DOHH2 (cell line): ENCODE results near the gene EBF3.

ENCODE experiments used
- CTCF ChIP-seq: fragments of 200-600 bp; sonication (generic); IDR thresholded peaks from one replicate; pipeline ENCODE4 v1.5.1; 2014; ENCODE audit warnings: antibody characterized with exemption, mild to moderate bottlenecking, low read depth, low read length; ENCODE audit not compliant: poor library complexity, severe bottlenecking
- EZH2phosphoT487 ChIP-seq: fragments of 200-600 bp; sonication (generic); IDR thresholded peaks from 2 replicates; pipeline ENCODE4 v1.6.1; 2017; ENCODE audit warnings: borderline replicate concordance, mild to moderate bottlenecking, antibody characterized with exemption, low read length, moderate library complexity, mixed read lengths

GRCh38 chr10:129909531-129910256, 54.4 kb downstream of the EBF3 start:
- TF ChIP-seq CTCF, result no peak
- TF ChIP-seq EZH2phosphoT487, result no peak
